Activated T-helper 1 cell treated with anti-CD3 and anti-CD28 coated beads, Interleukin-2, amount 50 U/mL, for 16 hours (primary cell): ENCODE results near the gene URB1.
A peak's percentile ranks its signal among the peaks of the same experiment; 100 is the strongest.
"Not testable (repeated sequence)": the region's sequence is repeated elsewhere in the genome, so short reads cannot be mapped to it uniquely, and the experiment has no call there.

ENCODE experiments used
- DNase-seq, 2 donors: peaks; one replicate each; pipeline ENCODE4 v3.0.0-alpha.2; 2020; ENCODE audit warnings: low read depth in 1 of 2, low spot score in 1 of 2

The URB1 gene

DNA sequence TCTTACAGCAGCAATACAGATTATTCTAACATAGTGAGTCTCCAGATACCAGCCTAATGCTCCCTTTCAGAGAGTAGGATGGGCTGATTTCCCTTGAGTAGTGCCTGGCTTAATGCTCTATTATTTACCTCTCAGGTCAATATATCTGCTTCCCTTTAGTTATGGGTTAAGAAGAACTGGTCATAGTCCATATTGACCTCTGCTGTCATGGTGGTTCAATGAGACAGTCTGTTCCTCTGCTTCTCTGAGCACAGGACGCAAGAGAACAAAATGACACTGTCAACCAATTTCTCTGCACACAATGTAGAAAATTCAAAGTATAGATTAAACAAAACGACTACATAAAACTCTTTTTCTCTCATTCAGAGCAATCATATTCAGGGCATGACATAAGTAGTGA is 91.2 kb downstream of the URB1 start:
- no peak for DNase-seq

DNA sequence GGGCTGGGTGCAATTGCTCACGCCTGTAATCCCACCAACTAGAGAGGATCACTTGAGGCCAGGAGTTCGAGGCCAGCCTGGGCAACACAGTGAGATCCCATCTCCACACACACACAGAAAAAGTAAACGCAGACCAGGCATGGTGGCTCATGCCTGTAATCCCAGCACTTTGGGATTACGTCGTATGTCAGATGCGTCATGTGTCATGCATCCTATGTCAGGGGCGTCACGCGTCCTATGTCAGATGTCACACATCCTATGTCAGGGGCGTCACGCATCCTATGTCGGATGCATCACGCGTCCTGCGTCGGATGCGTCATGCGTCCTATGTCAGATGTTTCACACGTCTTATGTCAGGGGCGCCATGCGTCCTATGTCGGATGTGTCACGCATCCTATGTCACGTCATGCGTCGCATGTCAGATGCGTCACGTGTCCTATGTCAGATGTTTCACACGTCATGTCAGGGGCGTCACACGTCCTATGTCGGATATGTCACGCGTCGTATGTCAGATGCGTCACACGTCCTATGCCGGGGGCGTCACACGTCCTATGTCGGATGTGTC is 92.6 kb downstream of the URB1 start:
- no peak for DNase-seq

DNA sequence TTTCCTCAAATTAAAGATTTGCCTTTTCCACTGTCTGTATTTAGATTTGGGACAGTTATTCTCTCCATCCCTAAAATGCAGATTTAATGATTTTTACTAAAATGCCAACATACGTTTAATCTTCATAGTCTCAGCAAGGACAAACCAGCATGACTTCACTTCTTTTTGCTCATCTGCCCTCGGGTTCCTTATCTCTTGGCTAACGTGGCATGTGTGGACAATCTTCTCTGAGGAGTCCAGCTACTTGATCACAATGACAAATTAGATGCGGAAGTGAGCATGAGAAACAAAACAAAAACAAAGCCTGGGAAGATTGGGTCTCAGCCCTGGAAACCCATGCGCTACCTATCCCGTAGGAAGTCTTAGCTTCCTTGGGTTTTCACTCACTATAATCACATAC is 93.1 kb downstream of the URB1 start:
- DNase-seq: no peak

DNA sequence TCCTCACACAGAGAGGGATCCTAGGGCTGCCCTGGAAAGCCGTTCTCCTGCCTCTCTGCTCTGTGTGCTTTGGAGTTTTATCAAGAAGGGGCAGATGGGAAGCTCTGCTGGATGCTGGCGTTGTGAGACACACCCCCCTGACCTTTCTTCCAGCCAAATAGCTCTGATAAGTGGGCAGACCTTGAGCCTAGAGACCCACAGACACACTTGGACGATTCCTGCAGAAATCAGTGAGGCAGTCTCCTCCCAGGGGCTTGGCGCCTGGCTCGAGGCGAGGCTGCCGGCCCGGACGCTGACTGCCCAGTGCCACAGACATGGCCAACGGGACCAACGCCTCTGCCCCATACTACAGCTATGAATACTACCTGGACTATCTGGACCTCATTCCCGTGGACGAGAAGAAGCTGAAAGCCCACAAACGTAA is 94.1 kb downstream of the URB1 start, which contains the start of gene MRAP:
MRAP (plus strand) TSS at position 198 of the 424 bp plus-strand sequence; CDS start at position 315, 117 bp downstream.
- no peak for DNase-seq

DNA sequence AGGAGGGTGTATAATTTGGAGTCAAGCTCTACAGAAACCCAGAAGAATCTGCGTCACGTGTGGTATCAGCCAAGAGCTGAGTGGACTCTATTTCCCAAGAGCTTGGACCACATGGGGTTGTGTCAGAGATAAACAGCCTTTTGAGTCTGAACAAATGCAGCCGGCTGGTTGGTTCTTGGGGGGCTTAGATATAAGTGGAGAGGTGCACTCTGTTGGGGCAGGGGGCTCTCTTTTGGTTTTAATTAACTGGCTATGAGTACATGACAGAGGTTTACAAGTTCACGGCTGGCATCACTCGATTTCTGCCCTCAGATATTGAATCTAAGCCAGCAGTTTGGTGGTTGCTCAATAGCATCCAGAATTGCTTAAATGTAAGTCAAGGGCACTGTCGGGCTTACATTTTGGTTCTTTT is 94.7 kb downstream of the URB1 start:
- DNase-seq: no peak

DNA sequence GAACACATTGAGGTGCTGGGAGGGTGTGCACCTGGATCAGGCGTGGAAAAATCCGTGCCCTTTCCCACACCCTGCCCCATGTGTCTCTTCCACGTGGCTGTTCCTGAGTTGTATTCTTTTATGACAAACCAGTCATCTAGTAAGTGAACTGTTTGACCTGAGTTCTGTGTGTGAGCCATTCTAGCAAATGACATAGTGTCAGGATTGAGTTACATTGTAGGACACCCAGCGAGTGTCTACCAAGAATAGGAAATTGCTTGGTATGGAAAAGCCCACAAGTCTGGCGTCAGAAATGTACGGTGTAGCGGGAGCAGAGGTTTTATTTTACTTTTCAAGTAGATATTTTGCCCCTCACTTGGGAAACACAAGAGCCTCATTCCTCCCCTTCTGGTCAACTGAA is 95.4 kb downstream of the URB1 start:
- DNase-seq: no peak

DNA sequence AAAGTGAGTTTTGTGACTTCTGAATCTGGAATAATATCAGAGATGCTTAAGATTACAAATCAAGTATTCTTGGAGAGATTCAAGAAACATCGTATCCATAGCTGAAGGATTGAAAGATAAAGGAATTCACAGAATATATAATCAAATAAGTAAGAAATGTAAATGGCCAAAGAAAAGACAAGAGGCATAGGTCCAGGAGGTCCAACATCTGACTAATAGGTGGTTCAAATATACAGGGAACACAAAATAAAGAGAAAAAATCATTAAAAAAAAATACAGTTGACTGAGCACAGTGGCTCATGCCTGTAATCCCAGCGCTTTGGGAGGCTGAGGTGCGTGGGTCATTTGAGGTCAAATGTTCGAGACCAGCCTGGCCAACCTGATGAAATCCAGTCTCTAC is 107.3 kb downstream of the URB1 start:
- DNase-seq: no peak

DNA sequence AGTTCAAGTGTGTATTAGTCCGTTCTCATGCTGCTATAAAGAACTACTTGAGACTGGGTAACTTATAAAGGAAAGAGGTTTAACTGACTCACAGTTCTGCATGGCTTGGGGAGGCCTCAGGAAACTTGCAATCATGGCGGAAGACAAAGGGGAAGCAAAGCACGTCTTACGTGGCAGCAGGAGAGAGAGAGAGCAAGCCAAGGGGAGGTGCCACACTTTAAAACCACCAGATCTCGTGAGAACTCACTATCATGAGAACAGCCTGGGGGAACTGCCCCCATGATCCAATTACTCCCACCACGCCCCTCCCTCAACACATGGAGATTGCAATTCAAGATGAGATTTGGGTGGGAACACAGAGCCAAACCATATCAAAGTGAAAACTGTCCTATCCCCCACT is 109.8 kb downstream of the URB1 start:
- DNase-seq: no peak

DNA sequence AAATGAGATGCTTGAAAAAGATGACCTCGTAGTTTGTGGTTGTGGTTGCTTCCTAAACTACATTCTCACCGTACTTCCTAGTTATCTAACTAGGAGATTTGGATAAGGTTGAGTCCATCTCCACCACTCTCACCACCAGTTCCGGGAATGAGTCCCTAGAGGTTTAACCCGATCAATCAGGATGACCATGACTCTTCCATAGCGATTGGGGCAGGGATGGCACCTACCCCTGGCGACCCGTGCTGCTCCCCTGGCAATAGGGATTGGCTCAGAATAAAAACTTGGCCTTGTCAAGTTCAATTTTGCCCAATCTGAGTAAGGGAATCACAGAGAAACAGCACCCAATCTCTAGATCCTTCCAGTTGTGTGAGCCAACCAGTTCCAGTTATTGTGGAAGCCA is 111.3 kb downstream of the URB1 start:
- DNase-seq: no peak

DNA sequence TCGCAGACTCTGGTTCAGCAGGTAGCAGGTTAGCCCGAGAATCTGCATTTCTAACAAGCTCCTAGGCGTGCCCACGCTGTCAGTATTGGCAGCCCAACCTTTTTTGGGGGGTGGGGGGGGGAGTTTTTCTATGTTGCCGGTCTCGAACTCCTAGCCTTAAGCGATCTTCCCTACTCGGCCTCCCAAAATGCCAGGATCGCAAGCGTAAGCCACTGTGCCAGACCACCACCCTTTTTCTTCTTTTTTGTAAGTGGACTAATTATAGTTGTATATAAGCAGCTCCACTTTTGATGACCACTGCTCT is 113.5 kb downstream of the URB1 start:
- DNase-seq: no peak

DNA sequence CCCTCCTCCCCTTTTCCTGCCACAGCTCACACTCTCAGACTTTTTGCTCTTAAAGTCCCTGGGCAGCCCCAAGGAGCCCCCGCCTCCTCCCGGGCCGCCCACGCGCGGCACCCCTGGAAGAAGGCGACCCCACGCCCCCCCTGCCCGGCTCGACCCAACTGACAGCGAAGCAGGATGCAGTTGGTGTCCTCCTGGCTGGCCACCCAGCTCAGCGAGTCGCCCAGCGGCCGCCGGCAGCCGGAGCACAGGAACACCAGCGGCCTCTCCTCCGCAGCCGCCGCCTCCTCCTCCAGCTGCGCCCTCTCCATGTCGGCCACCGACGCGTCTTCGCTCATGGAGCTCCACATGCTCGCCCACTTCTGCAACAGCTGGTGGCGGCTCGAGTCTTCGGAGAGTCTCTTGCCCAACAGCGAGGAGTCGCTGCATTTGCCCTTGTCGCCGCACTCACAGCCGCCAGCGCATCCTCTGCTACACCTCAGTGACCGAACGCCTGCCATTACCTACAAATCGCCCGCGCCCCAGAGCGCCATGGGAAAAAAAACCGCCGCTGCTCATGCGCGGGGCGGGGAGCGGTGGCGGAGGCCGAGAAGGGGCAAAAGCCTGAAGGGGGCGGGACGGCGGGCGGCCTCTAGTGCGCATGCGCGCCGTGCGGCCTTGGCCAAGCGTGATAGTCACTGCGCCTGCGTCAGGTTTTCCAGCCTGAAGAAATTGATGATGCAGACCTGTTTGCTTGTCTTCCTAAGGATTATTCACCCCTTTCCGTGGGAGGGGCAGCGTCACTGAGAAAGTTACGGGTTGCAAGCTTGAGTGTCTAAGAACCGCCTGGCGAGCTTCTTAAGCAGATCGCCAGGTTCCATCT is 114.1 kb downstream of the URB1 start, which contains the start of gene MIS18A:
MIS18A (minus strand) TSS at position 532 of the 859 bp plus-strand sequence; CDS start at position 497, 35 bp downstream.
- peak; percentile 94 to 96 for DNase-seq

DNA sequence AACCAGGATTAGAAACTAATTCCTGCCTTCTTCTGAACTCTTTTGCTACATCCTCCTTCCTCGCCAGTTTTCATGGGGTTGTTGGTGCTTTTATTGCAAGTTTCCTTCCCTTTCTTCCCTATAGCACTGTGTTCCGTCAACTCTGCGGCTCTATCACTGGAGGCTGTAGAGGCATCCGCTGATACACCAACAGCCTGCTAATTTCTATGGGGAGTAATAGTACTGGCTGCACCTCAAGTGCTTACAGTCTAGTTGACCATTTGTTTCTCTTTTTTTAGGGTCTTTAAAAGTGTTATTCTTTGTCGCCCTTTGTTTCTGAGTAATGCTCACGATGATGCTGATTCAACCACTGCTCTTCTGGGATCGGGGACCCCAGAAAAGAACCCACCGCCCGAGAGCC is 114.7 kb downstream of the URB1 start:
- no peak for DNase-seq

DNA sequence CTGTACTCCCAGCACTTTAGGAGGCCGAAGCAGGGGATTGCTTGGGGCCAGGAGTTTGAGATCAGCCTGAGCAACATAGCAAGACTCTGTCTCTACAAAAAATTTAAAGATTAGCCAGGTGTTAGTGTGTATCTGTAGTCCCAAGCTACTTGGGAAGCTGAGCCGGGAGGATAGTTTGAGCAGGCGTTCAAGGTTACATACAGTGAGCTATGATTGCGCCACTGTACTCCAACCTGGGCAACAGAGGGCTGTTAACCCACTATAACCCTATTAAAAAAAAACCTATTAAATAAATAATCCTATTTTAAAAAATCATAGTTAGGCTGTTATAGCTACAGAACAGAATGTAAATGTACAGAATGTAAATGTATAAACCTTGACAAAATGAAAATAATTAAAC is 116.1 kb downstream of the URB1 start:
- no peak for DNase-seq

DNA sequence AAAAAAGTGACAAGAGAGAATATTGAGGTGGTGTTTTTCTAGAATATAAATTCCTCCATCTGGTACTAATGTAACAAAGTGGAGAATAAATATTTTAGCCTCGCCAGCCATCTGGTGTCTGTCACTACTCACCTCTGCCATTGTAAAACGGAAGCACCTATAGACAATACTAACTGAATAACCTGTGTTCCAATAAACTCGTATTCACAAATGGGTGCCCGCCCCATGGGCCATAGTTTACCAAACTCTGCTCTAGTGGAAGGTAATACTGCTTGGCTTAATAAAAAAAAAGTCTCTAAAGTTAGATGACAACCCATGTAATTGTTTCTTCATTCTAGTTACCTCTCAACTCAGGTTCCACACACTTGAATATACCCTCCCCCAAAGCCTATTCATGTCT is 122.1 kb downstream of the URB1 start:
- no peak for DNase-seq

DNA sequence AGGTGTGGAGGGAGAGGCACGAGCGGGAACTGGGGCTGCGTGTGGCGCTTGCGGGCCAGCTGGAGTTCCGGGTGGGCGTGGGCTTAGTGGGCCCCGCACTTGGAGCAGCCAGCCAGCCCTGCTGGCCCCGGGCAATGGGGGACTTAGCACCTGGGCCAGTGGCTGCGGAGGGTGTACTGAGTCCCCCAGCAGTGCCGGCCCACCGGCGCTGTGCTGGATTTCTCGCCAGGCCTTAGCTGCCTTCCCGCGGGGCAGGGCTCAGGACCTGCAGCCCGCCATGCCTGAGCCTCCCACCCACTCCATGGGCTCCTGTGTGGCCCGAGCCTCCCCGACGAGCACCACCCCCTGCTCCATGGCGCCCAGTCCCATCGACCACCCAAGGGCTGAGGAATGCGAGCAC is 127.5 kb downstream of the URB1 start:
- not testable (repeated sequence) for DNase-seq

DNA sequence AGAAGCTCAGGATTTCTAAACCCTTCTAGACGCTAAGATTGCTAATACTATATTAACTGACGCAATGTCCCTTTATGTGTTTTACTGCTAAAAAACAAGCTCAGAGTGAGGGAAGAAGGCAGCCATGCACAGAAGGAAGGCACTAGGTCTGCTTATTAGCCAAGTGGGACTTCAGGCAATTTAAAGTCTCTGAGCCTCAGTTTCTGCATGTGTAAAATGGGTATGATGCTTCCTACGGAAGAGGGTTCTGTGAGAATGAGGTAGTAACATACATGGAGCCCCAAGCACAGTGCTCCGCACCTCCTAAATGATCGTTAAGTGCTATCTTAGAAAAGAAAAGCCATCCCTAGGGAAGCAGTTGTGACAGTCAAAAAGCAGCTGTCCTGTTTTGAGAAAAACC is 130.9 kb downstream of the URB1 start:
- no peak for DNase-seq
